ENCODE data around the gene GNB1. TPM values are rescaled to one million over a fixed set of nuclear protein-coding genes. Genes with fewer than 3 reads are reported as not detected.

The GNB1 gene
- total RNA-seq, 2 experiments from 2014 or later, result 360 to 394 TPM

GRCh38 chr1:1786836-1787605 lies 103.9 kb downstream of the GNB1 start:
- Mint-ChIP-seq H3K27me3 (no peaks in the 10 kb centered on the region), H3K36me3 (peaks cover 23% of the 10 kb centered on the region), H3K4me1 (peaks cover 8% of the 10 kb centered on the region), H3K27ac (no peak overlapping the region), H3K4me3 (no peak overlapping the region), H3K9me3 (no peaks in the 10 kb centered on the region)
- no peak for DNase-seq

DNA sequence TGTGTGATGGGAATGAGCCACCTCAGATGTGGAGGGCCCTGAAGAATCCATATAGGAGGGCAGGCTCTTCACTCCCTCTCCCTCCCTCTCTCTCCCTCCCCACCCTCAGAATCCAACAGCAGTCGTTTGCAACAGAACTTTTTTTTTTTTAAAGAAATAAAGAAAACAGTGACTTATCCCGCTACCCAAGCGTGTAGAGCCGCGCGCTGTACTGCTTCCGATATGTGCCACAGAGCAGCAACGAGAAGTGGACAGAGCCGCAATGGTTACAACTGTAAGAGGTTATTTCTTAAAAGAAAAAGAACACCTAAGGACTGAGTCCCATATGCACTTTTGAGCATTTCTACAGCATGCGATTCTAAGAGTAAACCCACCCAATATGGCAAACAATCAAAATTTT lies 105.2 kb downstream of the GNB1 start:
- Mint-ChIP-seq H3K27me3 (no peaks in the 10 kb centered on the region), H3K9me3 (no peaks in the 10 kb centered on the region), H3K4me1 (peaks cover 21% of the 10 kb centered on the region), H3K27ac (no peak overlapping the region), H3K36me3 (peaks cover 20% of the 10 kb centered on the region), H3K4me3 (no peak overlapping the region)
- DNase-seq, result no peak

GRCh38 chr1:1784933-1785332 lies 106.0 kb downstream of the GNB1 start:
- no peak for DNase-seq
- Mint-ChIP-seq H3K4me1 (peaks cover 28% of the 10 kb centered on the region), H3K27ac (no peak overlapping the region), H3K27me3 (no peaks in the 10 kb centered on the region), H3K4me3 (no peak overlapping the region), H3K9me3 (no peaks in the 10 kb centered on the region), H3K36me3 (peaks cover 18% of the 10 kb centered on the region)

GRCh38 chr1:1783320-1783719 lies 107.6 kb downstream of the GNB1 start:
- H3K4me1 Mint-ChIP-seq, result peaks cover 38% of the 10 kb centered on the region
- H3K27me3 Mint-ChIP-seq, result no peaks in the 10 kb centered on the region
- no peaks in the 10 kb centered on the region for H3K9me3 Mint-ChIP-seq
- H3K27ac Mint-ChIP-seq, result peak overlapping the region; percentile 84
- no peak for DNase-seq
- peaks cover 10% of the 10 kb centered on the region for H3K36me3 Mint-ChIP-seq
- H3K4me3 Mint-ChIP-seq, result no peak overlapping the region

GRCh38 chr1:1782399-1783221 lies 108.3 kb downstream of the GNB1 start:
- peak overlapping the region; percentile 84 for H3K27ac Mint-ChIP-seq
- no peaks in the 10 kb centered on the region for H3K9me3 Mint-ChIP-seq
- peak overlapping the region; percentile 32 for H3K4me3 Mint-ChIP-seq
- peaks cover 10% of the 10 kb centered on the region for H3K36me3 Mint-ChIP-seq
- no peak for DNase-seq
- H3K4me1 Mint-ChIP-seq, result peaks cover 38% of the 10 kb centered on the region
- no peaks in the 10 kb centered on the region for H3K27me3 Mint-ChIP-seq

DNA sequence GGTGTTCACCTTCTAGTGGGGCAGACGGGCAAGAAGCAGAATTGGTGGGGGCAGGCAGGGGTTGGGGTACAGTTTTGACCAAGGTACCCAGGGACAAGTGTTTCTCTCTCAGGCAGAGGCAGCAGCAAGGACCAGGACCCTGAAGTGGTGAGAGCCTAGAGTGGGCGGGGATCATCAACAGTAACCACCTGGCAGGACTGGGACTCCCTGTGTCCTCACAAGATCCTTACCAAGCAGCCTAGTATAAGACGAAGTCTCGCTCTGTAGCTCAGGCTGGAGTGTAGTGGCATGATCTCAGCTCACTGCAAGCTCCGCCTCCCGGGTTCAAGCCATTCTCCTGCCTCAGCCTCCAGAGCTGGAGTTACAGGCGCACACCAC lies 109.4 kb downstream of the GNB1 start:
- Mint-ChIP-seq H3K4me1 (peaks cover 44% of the 10 kb centered on the region), H3K27me3 (no peaks in the 10 kb centered on the region), H3K36me3 (peaks cover 3% of the 10 kb centered on the region), H3K9me3 (no peaks in the 10 kb centered on the region), H3K27ac (peak overlapping the region; percentile 86), H3K4me3 (no peak overlapping the region)
- DNase-seq, result no peak

GRCh38 chr1:1780598-1781525 lies 110.0 kb downstream of the GNB1 start:
- Mint-ChIP-seq H3K9me3 (no peaks in the 10 kb centered on the region), H3K4me3 (no peak overlapping the region), H3K36me3 (peaks cover 8% of the 10 kb centered on the region), H3K27me3 (no peaks in the 10 kb centered on the region), H3K4me1 (peaks cover 50% of the 10 kb centered on the region), H3K27ac (peak overlapping the region; percentile 86)
- no peak for DNase-seq

DNA sequence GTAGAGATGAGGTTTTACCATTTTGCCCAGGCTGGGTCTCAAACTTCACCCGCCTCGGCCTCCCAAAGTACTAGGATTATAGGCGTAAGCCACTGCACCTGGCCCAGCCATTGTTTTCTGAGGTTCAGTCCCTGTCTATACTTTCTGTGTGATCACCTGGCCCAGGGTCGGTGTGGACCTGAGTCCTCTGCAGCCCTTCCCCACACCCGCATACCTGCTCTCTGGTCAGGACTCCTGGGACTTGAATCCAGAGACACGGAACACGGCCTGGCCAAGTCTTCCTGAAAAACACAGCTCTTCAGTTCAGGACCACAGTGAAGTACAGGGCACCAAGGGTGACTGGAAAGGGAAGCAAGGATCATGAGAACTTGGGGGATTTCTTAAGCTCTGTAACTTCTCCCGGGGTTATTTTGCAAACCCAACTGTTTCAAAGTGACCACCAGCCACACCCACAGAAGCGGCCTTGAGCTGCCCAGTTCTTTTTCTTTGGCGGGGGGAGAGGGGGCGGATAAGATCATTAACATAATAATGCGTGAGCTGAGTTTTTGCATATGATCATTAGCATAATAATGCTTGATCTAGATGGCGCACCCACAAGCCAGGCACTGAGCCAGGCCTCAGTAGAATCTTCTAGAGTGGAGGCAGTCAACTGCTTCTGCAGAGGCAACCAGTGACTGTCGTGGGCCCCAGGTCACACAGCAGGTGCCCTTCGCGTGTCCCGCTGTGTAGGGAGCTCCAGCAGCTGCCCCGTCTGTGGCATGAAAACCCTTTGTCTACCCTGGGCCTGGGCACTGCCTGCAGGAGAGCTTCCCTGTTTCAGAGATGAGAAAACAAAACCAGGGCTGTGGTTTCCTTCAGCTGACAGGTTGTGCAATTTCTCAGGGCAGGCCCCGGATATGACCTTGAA lies 110.9 kb downstream of the GNB1 start:
- DNase-seq, result peak; percentile 67
- peaks cover 12% of the 10 kb centered on the region for H3K36me3 Mint-ChIP-seq
- H3K4me3 Mint-ChIP-seq, result peak overlapping the region; percentile 29
- peaks cover 57% of the 10 kb centered on the region for H3K4me1 Mint-ChIP-seq
- H3K27me3 Mint-ChIP-seq, result no peaks in the 10 kb centered on the region
- peak overlapping the region; percentile 86 for H3K27ac Mint-ChIP-seq
- no peaks in the 10 kb centered on the region for H3K9me3 Mint-ChIP-seq

GRCh38 chr1:1779320-1779675 lies 111.6 kb downstream of the GNB1 start:
- DNase-seq, result no peak
- Mint-ChIP-seq H3K27me3 (no peaks in the 10 kb centered on the region), H3K9me3 (no peaks in the 10 kb centered on the region), H3K4me1 (peaks cover 57% of the 10 kb centered on the region), H3K36me3 (peaks cover 15% of the 10 kb centered on the region), H3K4me3 (peak overlapping the region; percentile 54), H3K27ac (peak overlapping the region; percentile 86)

DNA sequence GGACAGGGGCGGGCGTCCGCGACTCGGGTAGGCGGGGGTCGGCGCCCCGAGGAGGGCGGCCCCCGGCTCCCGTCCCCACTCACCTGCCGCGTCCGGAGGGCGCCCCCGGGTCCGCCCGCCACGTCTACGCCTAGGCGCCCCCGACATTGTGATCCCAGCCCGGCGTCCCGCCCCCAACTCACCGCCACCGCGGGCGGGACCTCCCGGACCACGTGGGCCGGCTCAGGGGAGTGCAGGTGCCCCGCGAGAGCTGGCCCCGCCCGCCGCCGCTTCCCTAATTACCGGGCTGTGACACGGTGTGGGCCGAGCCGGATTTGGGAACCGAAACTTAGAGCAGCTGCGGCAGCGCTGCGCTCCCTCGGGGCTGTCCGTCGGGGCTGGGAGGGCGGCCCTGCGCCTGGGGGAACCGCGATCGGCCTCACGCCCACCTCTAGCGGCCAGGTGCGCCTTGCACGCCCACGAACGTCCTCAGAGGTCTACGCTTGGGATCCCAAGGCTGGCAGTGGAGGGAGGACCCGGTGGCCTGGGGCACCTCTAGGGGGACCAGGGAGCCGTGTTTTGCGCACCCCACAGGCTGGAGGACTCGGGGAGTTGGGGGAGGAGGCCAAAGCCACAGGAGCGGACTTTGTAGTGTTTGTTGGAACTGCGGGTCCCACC lies 112.1 kb downstream of the GNB1 start:
- Mint-ChIP-seq H3K4me3 (peak overlapping the region; percentile 54), H3K36me3 (peaks cover 18% of the 10 kb centered on the region), H3K9me3 (no peaks in the 10 kb centered on the region), H3K27me3 (no peaks in the 10 kb centered on the region), H3K4me1 (peaks cover 57% of the 10 kb centered on the region), H3K27ac (peak overlapping the region; percentile 86)
- peak; percentile 90 for DNase-seq

- H3K27ac Mint-ChIP-seq, result peak within 1 kb of the TSS; percentile 86
- no peaks in the 10 kb centered on the region for H3K27me3 Mint-ChIP-seq
- H3K9me3 Mint-ChIP-seq, result no peaks in the 10 kb centered on the region
- peaks cover 52% of the 10 kb centered on the region for H3K4me1 Mint-ChIP-seq
- peaks cover 18% of the 10 kb centered on the region for H3K36me3 Mint-ChIP-seq
- H3K4me3 Mint-ChIP-seq, result peak within 1 kb of the TSS; percentile 85
- peak; percentile 87 for DNase-seq
Observed at GRCh38 chr1:1777950-1778662, 112.8 kb downstream of the GNB1 start, which contains the start of gene NADK. NADK (minus strand) TSS chr1:1778470; CDS start chr1:1765406, 13,064 bp downstream.

GRCh38 chr1:1777583-1777899 lies 113.3 kb downstream of the GNB1 start:
- no peak for DNase-seq
- peak overlapping the region; percentile 85 for H3K4me3 Mint-ChIP-seq

More at GRCh38 chr1:1777583-1777899, 113.3 kb downstream of the GNB1 start:
- H3K27ac Mint-ChIP-seq, result peak overlapping the region; percentile 79
- peaks cover 23% of the 10 kb centered on the region for H3K36me3 Mint-ChIP-seq
- no peaks in the 10 kb centered on the region for H3K9me3 Mint-ChIP-seq
- peaks cover 49% of the 10 kb centered on the region for H3K4me1 Mint-ChIP-seq
- H3K27me3 Mint-ChIP-seq, result no peaks in the 10 kb centered on the region

Data from activated naive CD8-positive, alpha-beta T cell treated with anti-CD3 and anti-CD28 coated beads for 36 hours (primary cell).